IMR-90 (cell line): Measurements from ENCODE around the gene MFAP2. TPM values are rescaled to one million over a fixed set of nuclear protein-coding genes. Genes with fewer than 3 reads are reported as not detected.

ENCODE experiments used
- ATAC-seq: fragments of 200-7000 bp; cut with Tn5 transposase; 2 replicates; pipeline ENCODE4 v1.9.1; 2020; ENCODE audit warnings: low read depth, mild to moderate bottlenecking, moderate library complexity
- BruUV-seq: library from RNA; stranded (reverse); fragments of 400-500 nt; replicated peaks from 2 replicates; lab custom pipeline; 2021; lab: Mats Ljungman, UMichigan
- CTCF ChIA-PET: fragments of 300-600 bp; formaldehyde crosslinking; extraction: SDS; loops from one replicate; lab custom pipeline; 2021; ENCODE audit warnings: antibody characterized with exemption; lab: Yijun Ruan, JAX
- POLR2A ChIA-PET: fragments of 300-600 bp; sonication (Branson Sonifier 250); formaldehyde crosslinking; loops from one replicate; lab custom pipeline; 2022; ENCODE audit warnings: antibody characterized with exemption; ENCODE audit not compliant: unreplicated experiment; lab: Charles Lee
- DNase-seq: peaks from one replicate; pipeline ENCODE4 v3.0.0; 2013
- H2AFZ ChIP-seq: replicated peaks from 2 replicates; pipeline ENCODE3; 2013; ENCODE audit warnings: low read length, mild to moderate bottlenecking; ENCODE audit not compliant: poor library complexity
- H2AK5ac ChIP-seq: 2 replicates; pipeline ENCODE4 v1.6.1; 2013; ENCODE audit warnings: low read depth, low read length, inconsistent platforms
- H2AK9ac ChIP-seq: replicated peaks from 2 replicates; pipeline ENCODE3; 2013; ENCODE audit warnings: mild to moderate bottlenecking, low read depth, low read length, moderate library complexity; ENCODE audit not compliant: poor library complexity
- H2BK120ac ChIP-seq: 2 replicates; pipeline ENCODE4 v1.6.1; 2013; ENCODE audit warnings: low read depth, low read length, inconsistent platforms
- H2BK15ac ChIP-seq: 3 replicates; pipeline ENCODE4 v1.6.1; 2013; ENCODE audit warnings: low read depth, low read length, inconsistent platforms
- H2BK20ac ChIP-seq: 2 replicates; pipeline ENCODE4 v1.6.1; 2013; ENCODE audit warnings: low read depth, mild to moderate bottlenecking, inconsistent platforms, low read length, moderate library complexity
- H2BK5ac ChIP-seq: 2 replicates; pipeline ENCODE4 v1.6.1; 2013; ENCODE audit warnings: mild to moderate bottlenecking, low read depth, low read length, inconsistent platforms; ENCODE audit not compliant: poor library complexity, severe bottlenecking
- H3K14ac ChIP-seq: replicated peaks from 2 replicates; pipeline ENCODE4 v1.6.1; 2013; ENCODE audit warnings: low read depth, low read length, inconsistent platforms
- H3K18ac ChIP-seq: 2 replicates; pipeline ENCODE4 v1.6.1; 2013; ENCODE audit warnings: low read depth, low read length, control low read depth
- H3K23ac ChIP-seq: 2 replicates; pipeline ENCODE4 v1.6.1; 2013; ENCODE audit warnings: low read depth, low read length, inconsistent platforms
- H3K27ac ChIP-seq: 2 replicates; pipeline ENCODE4 v1.5.1; 2013; ENCODE audit warnings: mild to moderate bottlenecking, control low read depth, low read length; ENCODE audit not compliant: insufficient read depth
- H3K27me3 ChIP-seq: 2 replicates; pipeline ENCODE4 v1.6.1; 2013; ENCODE audit warnings: low read length; ENCODE audit not compliant: control insufficient read depth, insufficient read depth
- H3K36me3 ChIP-seq: 2 replicates; pipeline ENCODE4 v1.6.1; 2013; ENCODE audit warnings: low read length, mixed read lengths; ENCODE audit not compliant: control insufficient read depth, insufficient read depth
- H3K4ac ChIP-seq: 2 replicates; pipeline ENCODE4 v1.6.1; 2013; ENCODE audit warnings: low read depth, low read length, inconsistent platforms
- H3K4me1 ChIP-seq: 2 replicates; pipeline ENCODE4 v1.6.1; 2013; ENCODE audit warnings: low read length, mixed read lengths; ENCODE audit not compliant: control insufficient read depth, insufficient read depth
- H3K4me2 ChIP-seq: 2 replicates; pipeline ENCODE4 v1.6.1; 2013; ENCODE audit warnings: low read depth, mild to moderate bottlenecking, control low read depth, low read length, moderate library complexity
- H3K4me3 ChIP-seq: 2 replicates; pipeline ENCODE4 v1.5.1; 2013; ENCODE audit warnings: low read depth, mild to moderate bottlenecking, control low read depth, low read length, moderate library complexity; ENCODE audit not compliant: insufficient read depth
- H3K56ac ChIP-seq: 2 replicates; pipeline ENCODE4 v1.6.1; 2013; ENCODE audit warnings: low read length, inconsistent platforms; ENCODE audit not compliant: insufficient read depth; ENCODE audit errors: extremely low read depth
- H3K79me1 ChIP-seq, 2 experiments: 2 replicates each; pipeline ENCODE4 v1.6.1; 2013; ENCODE audit warnings: low read length in 2 of 2, inconsistent platforms in 1 of 2, low read depth in 1 of 2
- H3K9ac ChIP-seq: 2 replicates; pipeline ENCODE4 v1.6.1; 2013; ENCODE audit warnings: low read depth, low read length, control low read depth
- H3K9me1 ChIP-seq: 2 replicates; pipeline ENCODE4 v1.6.1; 2013; ENCODE audit warnings: low read length, inconsistent platforms; ENCODE audit not compliant: insufficient read depth
- H3K9me3 ChIP-seq: 2 replicates; pipeline ENCODE4 v1.6.1; 2013; ENCODE audit warnings: low read length; ENCODE audit not compliant: control insufficient read depth, insufficient read depth
- H4K20me1 ChIP-seq: 2 replicates; pipeline ENCODE4 v1.6.1; 2013; ENCODE audit warnings: low read length, inconsistent platforms; ENCODE audit not compliant: insufficient read depth
- H4K5ac ChIP-seq: 2 replicates; pipeline ENCODE4 v1.6.1; 2013; ENCODE audit warnings: mild to moderate bottlenecking, low read depth, low read length, control low read depth
- H4K8ac ChIP-seq, 2 experiments: 2 replicates each; pipeline ENCODE4 v1.6.1; 2013; ENCODE audit warnings: low read depth in 2 of 2, low read length in 2 of 2, control low read depth in 1 of 2, inconsistent platforms in 1 of 2
- H4K91ac ChIP-seq: 2 replicates; pipeline ENCODE4 v1.6.1; 2013; ENCODE audit warnings: low read depth, low read length, inconsistent platforms; ENCODE audit not compliant: insufficient read depth
- NFE2L2 ChIP-seq: fragments of 150-350 bp; IDR thresholded peaks from 2 replicates; pipeline ENCODE4 v1.6.1; 2016; ENCODE audit warnings: low read depth, mild to moderate bottlenecking, low read length
- WGBS, 2 experiments: methylation state at CpG; one replicate each; pipeline versions ENCODE4 v1.1.5 to v1.1.7; 2013; ENCODE audit warnings: missing lambda C conversion rate in 2 of 2; ENCODE audit not compliant: insufficient read length in 1 of 2; ENCODE audit errors: extremely low coverage in 2 of 2; 5-methylcytosine and 5-hydroxymethylcytosine counted together
- dilution Hi-C: fragments of 300-500 bp; cut with HindIII; formaldehyde crosslinking; loops from one replicate; pipeline ENCODE4 v1.14.3; 2018; ENCODE audit warnings: low sequenced_read_pairs; ENCODE audit not compliant: unreplicated experiment
- in situ Hi-C: fragments of 300-500 bp; cut with MboI; formaldehyde crosslinking; loops from 3 replicates; pipeline ENCODE4 v1.14.3; 2019; ENCODE audit warnings: low sequenced_read_pairs, inconsistent platforms, mixed read lengths
- intact Hi-C: fragments of 100-400 bp; cut with micrococcal nuclease; formaldehyde crosslinking; loops from 2 replicates; pipeline ENCODE4 v1.10.0; 2022
- polyA plus RNA-seq, 3 experiments: library from polyadenylated mRNA; depleted of rRNA; stranded (reverse); fragments of >200 nt; gene quantifications; 2 replicates each; pipeline ENCODE4 v1.2.3, GENCODE V29; 2012; ENCODE audit warnings: low replicate concordance in 1 of 3
- total RNA-seq: library from RNA; depleted of rRNA; stranded (reverse); fragments of >200 nt; gene quantifications from 2 replicates; pipeline ENCODE4 v1.2.3, GENCODE V29; 2012

MFAP2 gene
- total and polyA plus RNA-seq, 2 of the 4 experiments (the other 2 are of a cell fraction): 3.9 to 13.9 TPM

GRCh38 chr1:17024721-17025120 lies 44.3 kb upstream of the MFAP2 start:
- Histone ChIP-seq H3K14ac (no peak overlapping the region), H2AK9ac (no peak overlapping the region), H3K4me3 (no peak overlapping the region), H2AK5ac (no peak overlapping the region), H3K27me3 (no peaks in the 10 kb centered on the region), H2BK120ac (no peak overlapping the region), H4K20me1 (no peaks in the 10 kb centered on the region), H3K4ac (no peak overlapping the region), H4K8ac (no peak overlapping the region), H4K91ac (no peak overlapping the region), H2BK20ac (no peak overlapping the region), H2AFZ (no peak overlapping the region), H3K4me2 (no peak overlapping the region), H4K5ac (no peak overlapping the region), H3K4me1 (no peaks in the 10 kb centered on the region), H3K9me1 (no peaks in the 10 kb centered on the region), H3K56ac (no peak overlapping the region), H3K27ac (no peak overlapping the region), H3K23ac (no peak overlapping the region), H3K9ac (no peak overlapping the region), H3K9me3 (no peaks in the 10 kb centered on the region), H3K18ac (no peak overlapping the region), H2BK5ac (no peak overlapping the region), H2BK15ac (no peak overlapping the region), H3K79me1 (no peaks in the 10 kb centered on the region; a peak in 1 of 4 replicates), H3K36me3 (peaks cover 70% of the 10 kb centered on the region)
- no TSS peak for BruUV-seq
- ATAC-seq: no peak
- no peak for DNase-seq
- CTCF ChIA-PET: no interaction called here
- intact Hi-C loops: no loop called here
- in situ Hi-C loops: loop anchor here (25.0 kb wide), 1 partner anchor 412 kb away; the partner anchor contains the start of gene NBPF1
- WGBS, 2 experiments: no CpG with 5 or more reads among the region's 1 CpG
- dilution Hi-C loops: no loop called here
- no peak for TF ChIP-seq NFE2L2
- POLR2A ChIA-PET: no interaction called here
